ENCODE measurements around the gene BPTF. TPM values are rescaled to one million over a fixed set of nuclear protein-coding genes. Genes with fewer than 3 reads are reported as not detected.

BPTF gene
- total and polyA plus RNA-seq, 2 of the 13 experiments (the other 11 are each of a cell fraction or from before 2014, with no cell fraction given): 43.5 to 66.1 TPM

GRCh38 chr17:68011199-68011665 lies 185.9 kb downstream of the BPTF start (continued):
- 0 out of 2 replicates have a peak, but pooled peaks have one; percentile 39 for TF ChIP-seq ZNF784 (CRISPR knock-in tag; IDR thresholded peaks at IDR 0.05; ENCODE audit: borderline replicate concordance)
- TF ChIP-seq, protein P1, sequence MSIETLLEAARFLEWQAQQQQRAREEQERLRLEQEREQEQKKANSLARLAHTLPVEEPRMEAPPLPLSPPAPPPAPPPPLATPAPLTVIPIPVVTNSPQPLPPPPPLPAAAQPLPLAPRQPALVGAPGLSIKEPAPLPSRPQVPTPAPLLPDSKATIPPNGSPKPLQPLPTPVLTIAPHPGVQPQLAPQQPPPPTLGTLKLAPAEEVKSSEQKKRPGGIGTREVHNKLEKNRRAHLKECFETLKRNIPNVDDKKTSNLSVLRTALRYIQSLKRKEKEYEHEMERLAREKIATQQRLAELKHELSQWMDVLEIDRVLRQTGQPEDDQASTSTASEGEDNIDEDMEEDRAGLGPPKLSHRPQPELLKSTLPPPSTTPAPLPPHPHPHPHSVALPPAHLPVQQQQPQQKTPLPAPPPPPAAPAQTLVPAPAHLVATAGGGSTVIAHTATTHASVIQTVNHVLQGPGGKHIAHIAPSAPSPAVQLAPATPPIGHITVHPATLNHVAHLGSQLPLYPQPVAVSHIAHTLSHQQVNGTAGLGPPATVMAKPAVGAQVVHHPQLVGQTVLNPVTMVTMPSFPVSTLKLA (IDR thresholded peaks at IDR 0.05): no peak
- peak; percentile 32; the same call in 1 of the 2 replicates for TF ChIP-seq MTA1 (CRISPR knock-in tag; IDR thresholded peaks at IDR 0.05; ENCODE audit: borderline replicate concordance)
- TF ChIP-seq, protein P2, sequence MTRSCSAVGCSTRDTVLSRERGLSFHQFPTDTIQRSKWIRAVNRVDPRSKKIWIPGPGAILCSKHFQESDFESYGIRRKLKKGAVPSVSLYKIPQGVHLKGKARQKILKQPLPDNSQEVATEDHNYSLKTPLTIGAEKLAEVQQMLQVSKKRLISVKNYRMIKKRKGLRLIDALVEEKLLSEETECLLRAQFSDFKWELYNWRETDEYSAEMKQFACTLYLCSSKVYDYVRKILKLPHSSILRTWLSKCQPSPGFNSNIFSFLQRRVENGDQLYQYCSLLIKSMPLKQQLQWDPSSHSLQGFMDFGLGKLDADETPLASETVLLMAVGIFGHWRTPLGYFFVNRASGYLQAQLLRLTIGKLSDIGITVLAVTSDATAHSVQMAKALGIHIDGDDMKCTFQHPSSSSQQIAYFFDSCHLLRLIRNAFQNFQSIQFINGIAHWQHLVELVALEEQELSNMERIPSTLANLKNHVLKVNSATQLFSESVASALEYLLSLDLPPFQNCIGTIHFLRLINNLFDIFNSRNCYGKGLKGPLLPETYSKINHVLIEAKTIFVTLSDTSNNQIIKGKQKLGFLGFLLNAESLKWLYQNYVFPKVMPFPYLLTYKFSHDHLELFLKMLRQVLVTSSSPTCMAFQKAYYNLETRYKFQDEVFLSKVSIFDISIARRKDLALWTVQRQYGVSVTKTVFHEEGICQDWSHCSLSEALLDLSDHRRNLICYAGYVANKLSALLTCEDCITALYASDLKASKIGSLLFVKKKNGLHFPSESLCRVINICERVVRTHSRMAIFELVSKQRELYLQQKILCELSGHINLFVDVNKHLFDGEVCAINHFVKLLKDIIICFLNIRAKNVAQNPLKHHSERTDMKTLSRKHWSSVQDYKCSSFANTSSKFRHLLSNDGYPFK (CRISPR knock-in tag; IDR thresholded peaks at IDR 0.05; ENCODE audit: borderline replicate concordance): 0 out of 2 replicates have a peak, but pooled peaks have one; percentile 50
- TF ChIP-seq, protein P3, sequence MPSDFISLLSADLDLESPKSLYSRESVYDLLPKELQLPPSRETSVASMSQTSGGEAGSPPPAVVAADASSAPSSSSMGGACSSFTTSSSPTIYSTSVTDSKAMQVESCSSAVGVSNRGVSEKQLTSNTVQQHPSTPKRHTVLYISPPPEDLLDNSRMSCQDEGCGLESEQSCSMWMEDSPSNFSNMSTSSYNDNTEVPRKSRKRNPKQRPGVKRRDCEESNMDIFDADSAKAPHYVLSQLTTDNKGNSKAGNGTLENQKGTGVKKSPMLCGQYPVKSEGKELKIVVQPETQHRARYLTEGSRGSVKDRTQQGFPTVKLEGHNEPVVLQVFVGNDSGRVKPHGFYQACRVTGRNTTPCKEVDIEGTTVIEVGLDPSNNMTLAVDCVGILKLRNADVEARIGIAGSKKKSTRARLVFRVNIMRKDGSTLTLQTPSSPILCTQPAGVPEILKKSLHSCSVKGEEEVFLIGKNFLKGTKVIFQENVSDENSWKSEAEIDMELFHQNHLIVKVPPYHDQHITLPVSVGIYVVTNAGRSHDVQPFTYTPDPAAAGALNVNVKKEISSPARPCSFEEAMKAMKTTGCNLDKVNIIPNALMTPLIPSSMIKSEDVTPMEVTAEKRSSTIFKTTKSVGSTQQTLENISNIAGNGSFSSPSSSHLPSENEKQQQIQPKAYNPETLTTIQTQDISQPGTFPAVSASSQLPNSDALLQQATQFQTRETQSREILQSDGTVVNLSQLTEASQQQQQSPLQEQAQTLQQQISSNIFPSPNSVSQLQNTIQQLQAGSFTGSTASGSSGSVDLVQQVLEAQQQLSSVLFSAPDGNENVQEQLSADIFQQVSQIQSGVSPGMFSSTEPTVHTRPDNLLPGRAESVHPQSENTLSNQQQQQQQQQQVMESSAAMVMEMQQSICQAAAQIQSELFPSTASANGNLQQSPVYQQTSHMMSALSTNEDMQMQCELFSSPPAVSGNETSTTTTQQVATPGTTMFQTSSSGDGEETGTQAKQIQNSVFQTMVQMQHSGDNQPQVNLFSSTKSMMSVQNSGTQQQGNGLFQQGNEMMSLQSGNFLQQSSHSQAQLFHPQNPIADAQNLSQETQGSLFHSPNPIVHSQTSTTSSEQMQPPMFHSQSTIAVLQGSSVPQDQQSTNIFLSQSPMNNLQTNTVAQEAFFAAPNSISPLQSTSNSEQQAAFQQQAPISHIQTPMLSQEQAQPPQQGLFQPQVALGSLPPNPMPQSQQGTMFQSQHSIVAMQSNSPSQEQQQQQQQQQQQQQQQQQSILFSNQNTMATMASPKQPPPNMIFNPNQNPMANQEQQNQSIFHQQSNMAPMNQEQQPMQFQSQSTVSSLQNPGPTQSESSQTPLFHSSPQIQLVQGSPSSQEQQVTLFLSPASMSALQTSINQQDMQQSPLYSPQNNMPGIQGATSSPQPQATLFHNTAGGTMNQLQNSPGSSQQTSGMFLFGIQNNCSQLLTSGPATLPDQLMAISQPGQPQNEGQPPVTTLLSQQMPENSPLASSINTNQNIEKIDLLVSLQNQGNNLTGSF (CRISPR knock-in tag; IDR thresholded peaks at IDR 0.05): no peak
- no peak for TF ChIP-seq EP300 (IDR thresholded peaks at IDR 0.05; ENCODE audit: low read depth in 2 of 2, low read length in 2 of 2)
- TF ChIP-seq EP300 (CRISPR knock-in tag; IDR thresholded peaks at IDR 0.05; ENCODE audit: borderline replicate concordance): no peak
- no peak for TF ChIP-seq ZNF549 (CRISPR knock-in tag; IDR thresholded peaks at IDR 0.05)
- no peak for TF ChIP-seq KDM1A (CRISPR knock-in tag; IDR thresholded peaks at IDR 0.05)
- 0 out of 2 replicates have a peak, but pooled peaks have one; percentile 32 for TF ChIP-seq ZNF547 (CRISPR knock-in tag; IDR thresholded peaks at IDR 0.05)
- TF ChIP-seq KMT2B (CRISPR knock-in tag; IDR thresholded peaks at IDR 0.05): no peak
- TF ChIP-seq XRCC5 (optimal IDR thresholded peaks at IDR 0.05; ENCODE audit: low read length): peak; percentile 64
- no peak for TF ChIP-seq THAP11 (CRISPR knock-in tag; IDR thresholded peaks at IDR 0.05)
- TF ChIP-seq ZNF850 (CRISPR knock-in tag; conservative IDR thresholded peaks at IDR 0.05): no peak
- TF ChIP-seq, protein P4, sequence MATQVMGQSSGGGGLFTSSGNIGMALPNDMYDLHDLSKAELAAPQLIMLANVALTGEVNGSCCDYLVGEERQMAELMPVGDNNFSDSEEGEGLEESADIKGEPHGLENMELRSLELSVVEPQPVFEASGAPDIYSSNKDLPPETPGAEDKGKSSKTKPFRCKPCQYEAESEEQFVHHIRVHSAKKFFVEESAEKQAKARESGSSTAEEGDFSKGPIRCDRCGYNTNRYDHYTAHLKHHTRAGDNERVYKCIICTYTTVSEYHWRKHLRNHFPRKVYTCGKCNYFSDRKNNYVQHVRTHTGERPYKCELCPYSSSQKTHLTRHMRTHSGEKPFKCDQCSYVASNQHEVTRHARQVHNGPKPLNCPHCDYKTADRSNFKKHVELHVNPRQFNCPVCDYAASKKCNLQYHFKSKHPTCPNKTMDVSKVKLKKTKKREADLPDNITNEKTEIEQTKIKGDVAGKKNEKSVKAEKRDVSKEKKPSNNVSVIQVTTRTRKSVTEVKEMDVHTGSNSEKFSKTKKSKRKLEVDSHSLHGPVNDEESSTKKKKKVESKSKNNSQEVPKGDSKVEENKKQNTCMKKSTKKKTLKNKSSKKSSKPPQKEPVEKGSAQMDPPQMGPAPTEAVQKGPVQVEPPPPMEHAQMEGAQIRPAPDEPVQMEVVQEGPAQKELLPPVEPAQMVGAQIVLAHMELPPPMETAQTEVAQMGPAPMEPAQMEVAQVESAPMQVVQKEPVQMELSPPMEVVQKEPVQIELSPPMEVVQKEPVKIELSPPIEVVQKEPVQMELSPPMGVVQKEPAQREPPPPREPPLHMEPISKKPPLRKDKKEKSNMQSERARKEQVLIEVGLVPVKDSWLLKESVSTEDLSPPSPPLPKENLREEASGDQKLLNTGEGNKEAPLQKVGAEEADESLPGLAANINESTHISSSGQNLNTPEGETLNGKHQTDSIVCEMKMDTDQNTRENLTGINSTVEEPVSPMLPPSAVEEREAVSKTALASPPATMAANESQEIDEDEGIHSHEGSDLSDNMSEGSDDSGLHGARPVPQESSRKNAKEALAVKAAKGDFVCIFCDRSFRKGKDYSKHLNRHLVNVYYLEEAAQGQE (IDR thresholded peaks at IDR 0.05; ENCODE audit: borderline replicate concordance in 1 of 2, low read depth in 1 of 2, low read length in 2 of 2): no peak

All from HepG2 (cell line).